Measurements from ENCODE around the gene TOGARAM2. TPM values are rescaled to one million over a fixed set of nuclear protein-coding genes. Genes with fewer than 3 reads are reported as not detected.

Gene TOGARAM2
- total RNA-seq, 1 experiment from 2014 or later, result 0.75 TPM

GRCh38 chr2:28974252-28974651 lies 6.8 kb upstream of the TOGARAM2 start:
- H3K27ac ChIP-seq (ENCODE audit: low read depth, low read length, poor library complexity, severe bottlenecking), result no peak overlapping the region
- intact Hi-C loops (cut with micrococcal nuclease; ENCODE audit: unreplicated experiment), result no loop called here
- H3K4me1 ChIP-seq (ENCODE audit: insufficient read depth, low read length, poor library complexity, severe bottlenecking), result no peaks in the 10 kb centered on the region
- POLR2A ChIA-PET (ENCODE audit: low non-redundant PET), result no interaction called here
- no peak for DNase-seq (ENCODE audit: low spot score)
- H3K9me3 ChIP-seq (ENCODE audit: low read depth, low read length, poor library complexity, severe bottlenecking), result no peaks in the 10 kb centered on the region
- CTCF ChIA-PET, result interaction anchor here (0.6 kb wide), 1 partner anchor 1115 kb away, joined by 5 read pairs; no protein-coding TSS in a partner anchor
- H3K4me3 ChIP-seq (ENCODE audit: low read depth, low read length, poor library complexity, severe bottlenecking), result no peak overlapping the region
- H3K36me3 ChIP-seq (ENCODE audit: insufficient read depth, low read length, poor library complexity, severe bottlenecking), result no peaks in the 10 kb centered on the region
- no peaks in the 10 kb centered on the region for H3K27me3 ChIP-seq (replicated peaks; ENCODE audit: insufficient read depth, low read depth, low read length, poor library complexity)
- no TSS peak for BruUV-seq (replicated peaks)
- no peak for TF ChIP-seq EZH2 (IDR thresholded peaks at IDR 0.05; ENCODE audit: borderline replicate concordance, low read depth, low read length, poor library complexity, severe bottlenecking)
- TF ChIP-seq CTCF (conservative IDR thresholded peaks at IDR 0.05; ENCODE audit: low read depth, low read length), result no peak

GRCh38 chr2:28975671-28976070 lies 5.4 kb upstream of the TOGARAM2 start:
- TF ChIP-seq EZH2 (IDR thresholded peaks at IDR 0.05; ENCODE audit: borderline replicate concordance, low read depth, low read length, poor library complexity, severe bottlenecking) (no peak), CTCF (conservative IDR thresholded peaks at IDR 0.05; ENCODE audit: low read depth, low read length) (no peak)
- Histone ChIP-seq H3K27me3 (replicated peaks; ENCODE audit: insufficient read depth, low read depth, low read length, poor library complexity) (no peaks in the 10 kb centered on the region), H3K27ac (ENCODE audit: low read depth, low read length, poor library complexity, severe bottlenecking) (no peak overlapping the region), H3K36me3 (ENCODE audit: insufficient read depth, low read length, poor library complexity, severe bottlenecking) (no peaks in the 10 kb centered on the region), H3K4me1 (ENCODE audit: insufficient read depth, low read length, poor library complexity, severe bottlenecking) (no peaks in the 10 kb centered on the region), H3K4me3 (ENCODE audit: low read depth, low read length, poor library complexity, severe bottlenecking) (no peak overlapping the region), H3K9me3 (ENCODE audit: low read depth, low read length, poor library complexity, severe bottlenecking) (no peaks in the 10 kb centered on the region)
- ChIA-PET CTCF (no interaction called here), POLR2A (ENCODE audit: low non-redundant PET) (no interaction called here)
- intact Hi-C loops (cut with micrococcal nuclease; ENCODE audit: unreplicated experiment), result no loop called here
- no TSS peak for BruUV-seq (replicated peaks)
- DNase-seq (ENCODE audit: low spot score), result no peak

GRCh38 chr2:28976584-28976983 lies 4.5 kb upstream of the TOGARAM2 start:
- Histone ChIP-seq H3K36me3 (ENCODE audit: insufficient read depth, low read length, poor library complexity, severe bottlenecking) (no peaks in the 10 kb centered on the region), H3K9me3 (ENCODE audit: low read depth, low read length, poor library complexity, severe bottlenecking) (no peaks in the 10 kb centered on the region), H3K27me3 (replicated peaks; ENCODE audit: insufficient read depth, low read depth, low read length, poor library complexity) (no peaks in the 10 kb centered on the region), H3K27ac (ENCODE audit: low read depth, low read length, poor library complexity, severe bottlenecking) (no peak overlapping the region), H3K4me3 (ENCODE audit: low read depth, low read length, poor library complexity, severe bottlenecking) (no peak overlapping the region), H3K4me1 (ENCODE audit: insufficient read depth, low read length, poor library complexity, severe bottlenecking) (no peaks in the 10 kb centered on the region)
- BruUV-seq (replicated peaks), result no TSS peak
- intact Hi-C loops (cut with micrococcal nuclease; ENCODE audit: unreplicated experiment), result no loop called here
- CTCF ChIA-PET, result no interaction called here
- DNase-seq (ENCODE audit: low spot score), result no peak
- no peak for TF ChIP-seq EZH2 (IDR thresholded peaks at IDR 0.05; ENCODE audit: borderline replicate concordance, low read depth, low read length, poor library complexity, severe bottlenecking)
- TF ChIP-seq CTCF (conservative IDR thresholded peaks at IDR 0.05; ENCODE audit: low read depth, low read length), result no peak
- POLR2A ChIA-PET (ENCODE audit: low non-redundant PET), result no interaction called here

All from A673 (cell line).